AG09319 (cell line): ENCODE measurements around the gene TGIF2.

ENCODE experiments used
- DNase-seq: peaks from one replicate; pipeline ENCODE4 v3.0.0-alpha.2; 2010; ENCODE audit warnings: low read depth; ENCODE audit errors: extremely low read depth
- CTCF ChIP-seq: IDR thresholded peaks from 2 replicates; pipeline ENCODE4 v1.5.1; 2011; ENCODE audit warnings: low read depth, mild to moderate bottlenecking, inconsistent platforms, low read length, moderate library complexity

Gene TGIF2

GRCh38 chr20:36542516-36543183 is 30.7 kb upstream of the TGIF2 start:
- DNase-seq = no peak
- TF ChIP-seq CTCF = no peak

- DNase-seq = no peak
- TF ChIP-seq CTCF = no peak
These were observed 29.9 kb upstream of the TGIF2 start for GRCh38 chr20:36543184-36544133.

GRCh38 chr20:36544134-36545018 is 29.0 kb upstream of the TGIF2 start:
- no peak for TF ChIP-seq CTCF
- no peak for DNase-seq

- DNase-seq = no peak
- TF ChIP-seq CTCF = no peak
These were observed 27.2 kb upstream of the TGIF2 start for GRCh38 chr20:36546111-36546736.

- no peak for DNase-seq
- no peak for TF ChIP-seq CTCF
These were observed 26.0 kb upstream of the TGIF2 start for GRCh38 chr20:36547186-36548005.

GRCh38 chr20:36548006-36548315 is 25.4 kb upstream of the TGIF2 start:
- TF ChIP-seq CTCF = peak; percentile 11; the same call in 1 of the 2 replicates
- no peak for DNase-seq
